HG03432 (cell line): Measurements from ENCODE around the gene TAF1B.

ENCODE experiments used
- ATAC-seq: cut with Tn5 transposase; IDR thresholded peaks from one replicate; pipeline ENCODE4 v1.9.1; 2021; ENCODE audit warnings: mild to moderate bottlenecking, moderate library complexity; ENCODE audit not compliant: unreplicated experiment

TAF1B gene

DNA sequence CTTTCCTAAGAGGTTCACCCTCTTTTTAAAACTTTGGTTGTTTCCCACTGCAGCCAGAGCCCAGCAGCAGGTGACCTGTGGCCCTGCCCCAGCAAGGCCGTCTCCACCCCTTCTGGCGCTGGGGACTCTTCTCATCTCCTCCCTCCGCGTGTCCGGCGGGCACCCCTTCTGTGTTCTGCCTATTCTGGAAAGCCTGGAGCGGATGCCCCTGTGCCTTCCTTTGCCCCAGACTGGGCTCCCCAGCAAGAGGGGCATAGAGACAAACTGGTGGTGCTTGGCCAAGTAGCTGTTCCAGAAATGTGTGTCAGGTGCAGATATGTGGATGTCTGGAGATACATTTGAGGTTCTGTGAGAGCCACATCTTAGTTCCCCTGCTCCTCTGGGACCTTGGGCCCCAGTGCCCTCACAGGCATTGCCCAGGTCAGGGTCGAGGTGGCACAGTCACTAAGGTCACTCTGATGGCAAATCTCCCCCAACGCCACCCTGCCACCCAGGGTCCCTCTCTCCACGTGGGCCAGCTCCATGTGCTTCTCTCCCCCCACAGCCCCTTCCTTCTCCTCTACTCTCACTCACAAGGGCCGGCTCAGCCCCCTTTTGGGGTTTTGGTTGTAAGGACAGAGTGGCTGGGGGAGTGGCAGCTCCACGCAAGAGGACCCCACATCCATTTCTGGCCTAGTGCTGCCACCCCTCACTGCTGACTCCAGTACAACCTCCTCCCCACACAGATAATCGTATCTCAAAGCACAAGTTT is 35.5 kb upstream of the TAF1B start:
- no peak for ATAC-seq

- no peak for ATAC-seq
These were observed 34.8 kb upstream of the TAF1B start for GRCh38 chr2:9808334-9809063.

DNA sequence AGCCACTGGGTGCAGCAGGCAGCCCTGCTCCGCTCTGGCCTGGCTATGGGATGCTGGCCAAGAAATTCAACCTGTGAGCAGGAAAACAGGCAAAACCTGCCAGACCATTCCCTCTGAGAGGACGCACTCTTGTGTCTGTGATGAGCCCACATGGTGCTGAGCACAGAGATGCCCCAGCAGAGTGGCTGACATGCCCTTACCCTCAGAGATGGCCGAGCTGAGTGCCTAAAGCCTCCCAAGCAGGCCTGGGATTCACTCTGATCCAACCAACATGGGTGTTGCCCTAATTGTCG is 34.3 kb upstream of the TAF1B start:
- ATAC-seq: no peak

DNA sequence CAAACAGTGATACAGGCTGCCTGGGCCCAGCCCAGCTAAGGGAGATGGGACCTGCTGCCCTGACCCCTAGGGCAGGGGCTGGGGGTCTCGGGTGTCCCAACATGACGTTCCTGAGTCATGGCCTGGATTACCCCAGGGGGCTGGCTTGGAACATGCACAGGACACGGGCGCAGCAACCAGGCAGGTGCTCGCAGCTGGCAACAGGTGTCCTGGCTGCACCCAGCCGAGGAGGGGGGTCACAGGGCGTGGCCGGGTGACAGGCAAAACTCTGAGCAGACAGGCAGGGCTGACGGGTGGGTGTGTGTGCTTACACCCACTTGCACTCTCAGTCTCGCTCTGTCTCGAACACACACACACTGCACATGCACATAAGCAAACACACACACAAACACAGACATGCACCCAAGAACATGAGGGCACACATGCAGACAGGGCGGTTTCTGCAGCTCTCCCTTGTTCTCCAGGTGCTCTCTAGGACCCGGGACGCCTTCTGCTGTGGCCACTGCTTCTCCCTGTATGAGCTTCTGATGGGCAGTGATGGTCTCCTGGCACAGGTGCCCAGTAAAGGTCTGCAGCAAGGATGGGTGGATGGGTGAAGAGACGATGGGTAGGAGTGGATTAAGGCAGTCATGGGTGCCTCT is 33.7 kb upstream of the TAF1B start:
- no peak for ATAC-seq

GRCh38 chr2:9811216-9811615 is 32.1 kb upstream of the TAF1B start:
- ATAC-seq: no peak

DNA sequence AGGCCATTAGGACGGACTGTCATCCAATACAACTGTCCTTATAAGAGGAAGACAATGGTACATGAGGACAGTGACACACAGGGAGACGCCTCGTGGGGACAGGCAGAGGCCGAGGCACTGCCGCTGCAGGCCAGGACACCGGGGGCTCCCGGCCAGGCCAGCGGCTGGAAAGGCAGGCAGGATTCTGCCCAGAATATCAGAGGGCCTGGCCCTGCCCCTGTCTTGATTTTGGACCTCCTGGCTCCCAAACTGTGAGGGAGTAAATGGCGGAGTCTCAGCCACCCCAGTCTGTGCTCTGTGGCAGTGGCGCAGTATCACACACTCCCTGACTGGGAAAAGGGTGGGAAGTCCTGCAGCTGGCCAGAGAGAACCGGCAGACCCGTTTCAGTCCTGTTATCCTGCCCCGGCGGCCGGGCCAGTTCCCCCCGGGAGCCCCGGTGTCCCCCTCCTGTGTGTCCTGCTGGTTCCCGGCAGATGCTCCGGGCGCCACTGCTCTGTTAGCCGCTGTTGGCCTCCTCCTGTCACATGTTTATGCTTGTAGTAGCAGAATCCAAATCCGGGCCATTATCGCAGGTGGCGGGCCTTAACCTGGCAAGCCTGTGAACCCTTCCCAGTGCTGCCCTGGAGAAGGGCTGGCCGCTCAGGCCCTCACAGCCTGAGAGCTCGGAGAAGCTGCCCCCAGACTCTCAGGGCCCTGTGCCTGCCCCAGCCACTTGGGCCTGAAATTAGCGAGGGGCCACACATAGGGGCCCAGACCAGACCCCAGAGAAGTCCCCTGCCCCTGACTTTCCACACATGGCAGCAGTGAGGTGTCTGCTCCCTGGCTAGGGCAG is 31.4 kb upstream of the TAF1B start:
- ATAC-seq: no peak

- no peak for ATAC-seq
These were observed 30.3 kb upstream of the TAF1B start for GRCh38 chr2:9812945-9813311.

GRCh38 chr2:9813312-9814128 is 29.8 kb upstream of the TAF1B start:
- ATAC-seq: peak; percentile 65

DNA sequence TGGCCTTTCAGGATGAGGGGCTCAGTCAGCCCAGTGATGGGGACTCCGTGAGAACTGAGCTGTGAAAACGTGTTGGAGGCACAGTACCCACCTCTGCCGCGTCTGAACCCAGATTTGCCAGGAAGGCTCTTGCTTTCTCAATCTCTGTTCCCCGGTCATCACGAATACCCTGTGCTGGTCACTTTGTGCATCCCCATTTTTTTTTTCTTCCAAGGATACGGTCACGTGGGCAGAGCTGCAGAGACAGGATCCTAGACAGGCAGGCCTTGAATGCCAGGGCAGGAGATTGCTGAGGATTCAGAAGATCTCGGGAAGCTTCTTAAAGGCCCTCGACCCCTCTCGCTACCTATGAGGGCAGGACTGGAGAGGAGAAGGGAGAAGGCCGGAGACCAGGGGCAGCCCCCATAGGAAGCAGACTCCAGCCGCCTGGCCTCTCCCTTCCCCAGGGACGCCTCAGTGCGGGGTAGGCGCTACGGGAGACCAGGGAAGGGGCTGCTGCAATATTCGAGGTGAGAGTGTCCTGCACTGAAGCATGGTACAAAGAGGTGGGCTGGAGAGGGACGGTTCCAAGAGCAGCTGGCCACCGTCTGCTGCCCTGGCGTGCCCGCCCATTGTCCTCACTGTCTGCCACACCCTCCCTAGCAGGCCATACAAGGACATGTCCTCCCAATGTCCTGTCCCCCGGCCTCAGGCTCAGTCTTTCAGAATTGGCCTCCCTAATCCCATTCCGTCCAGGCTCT is 29.0 kb upstream of the TAF1B start:
- no peak for ATAC-seq

DNA sequence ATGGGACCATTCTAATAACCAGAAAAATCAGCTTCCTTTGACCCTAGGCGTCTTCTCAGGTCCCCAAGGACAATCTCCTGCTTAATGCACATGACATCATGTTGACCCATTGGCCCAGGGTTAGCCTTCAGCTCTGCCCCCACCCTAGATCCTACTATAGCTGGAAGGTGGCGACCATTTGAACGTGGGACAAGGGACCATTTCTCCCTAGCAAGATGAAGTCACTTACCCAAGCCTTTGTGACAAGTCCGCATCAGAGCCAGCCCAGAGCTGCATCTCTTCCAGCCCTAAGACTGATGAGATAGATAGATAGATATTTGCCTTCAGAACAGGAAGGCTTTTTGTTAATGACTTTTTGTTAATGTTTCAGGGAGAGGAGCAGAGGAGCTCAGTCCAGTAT is 28.2 kb upstream of the TAF1B start:
- ATAC-seq: no peak

GRCh38 chr2:9815844-9816279 is 27.4 kb upstream of the TAF1B start:
- no peak for ATAC-seq

DNA sequence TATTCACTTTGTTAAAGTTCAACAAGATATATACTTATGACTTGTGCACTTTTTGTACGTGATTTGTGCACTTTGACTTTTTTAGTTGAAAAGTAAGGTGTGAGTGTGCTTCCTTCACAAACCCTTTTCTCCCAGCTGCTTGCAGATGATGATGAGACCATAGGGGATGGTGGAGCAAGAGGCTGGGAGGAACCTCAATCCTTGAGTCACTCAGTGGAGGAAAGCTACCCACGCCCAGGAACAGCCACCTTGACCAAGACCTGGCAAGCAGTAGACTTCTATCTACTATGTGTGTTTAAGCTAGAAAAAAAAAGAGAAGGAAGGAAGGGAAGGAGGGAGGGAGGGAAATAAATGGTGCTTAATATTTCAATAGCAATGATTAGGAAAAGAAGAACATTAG is 25.2 kb upstream of the TAF1B start:
- ATAC-seq: no peak

DNA sequence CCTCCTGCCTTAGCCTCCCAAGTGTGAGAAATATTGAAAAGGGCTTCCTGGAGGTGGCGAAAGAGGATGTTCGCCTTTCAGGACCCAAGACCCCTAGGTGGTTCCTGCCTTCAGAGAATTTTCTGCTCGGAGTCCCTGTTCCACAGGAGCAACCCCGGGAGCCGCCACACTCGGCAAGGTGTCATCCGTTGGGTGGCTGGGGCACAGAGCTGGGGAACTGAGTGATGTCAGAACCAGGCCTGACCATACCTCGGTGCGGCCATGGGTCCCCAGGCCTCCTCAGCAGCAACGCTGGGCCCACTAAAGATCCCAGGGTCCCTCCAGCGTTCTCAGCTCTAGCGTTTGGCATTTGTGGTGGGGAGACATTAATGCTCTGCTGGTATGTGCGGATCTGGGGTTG is 23.7 kb upstream of the TAF1B start:
- no peak for ATAC-seq

- no peak for ATAC-seq
These were observed 23.0 kb upstream of the TAF1B start for GRCh38 chr2:9820020-9820973.

DNA sequence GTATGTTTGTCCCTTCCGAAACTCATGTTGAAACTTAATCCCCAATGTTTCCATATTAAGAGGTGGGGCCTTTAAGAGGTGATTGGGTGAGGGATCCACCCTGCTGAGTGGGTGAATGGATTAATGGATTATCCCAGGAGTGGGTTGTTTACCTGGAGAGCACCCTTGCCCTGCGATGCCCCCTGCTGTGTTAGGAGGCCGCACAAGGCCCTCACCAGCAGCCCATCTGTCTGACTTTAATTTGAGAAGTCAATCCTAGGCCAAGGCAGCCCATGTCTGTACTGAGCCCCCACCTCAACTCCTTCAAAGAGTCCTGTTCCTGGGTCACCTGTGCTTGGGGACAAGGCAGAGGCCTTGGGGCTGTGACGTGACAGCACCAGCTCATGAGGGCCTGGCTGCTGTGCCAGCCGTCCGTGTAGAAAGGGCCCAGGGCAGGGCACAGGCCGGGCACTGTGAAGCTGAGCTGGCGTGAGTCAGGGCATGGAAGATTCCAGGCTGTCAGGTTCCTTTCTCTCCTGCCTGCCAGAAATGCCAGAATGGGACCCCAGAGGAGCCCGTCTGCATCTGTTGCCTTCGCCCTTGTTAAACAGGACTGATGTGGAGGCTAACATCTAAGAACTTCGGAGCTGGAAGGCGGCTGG is 21.3 kb upstream of the TAF1B start:
- no peak for ATAC-seq

GRCh38 chr2:9824441-9824840 is 18.8 kb upstream of the TAF1B start:
- ATAC-seq: no peak

- ATAC-seq: no peak
These were observed 18.1 kb upstream of the TAF1B start for GRCh38 chr2:9824956-9825720.

DNA sequence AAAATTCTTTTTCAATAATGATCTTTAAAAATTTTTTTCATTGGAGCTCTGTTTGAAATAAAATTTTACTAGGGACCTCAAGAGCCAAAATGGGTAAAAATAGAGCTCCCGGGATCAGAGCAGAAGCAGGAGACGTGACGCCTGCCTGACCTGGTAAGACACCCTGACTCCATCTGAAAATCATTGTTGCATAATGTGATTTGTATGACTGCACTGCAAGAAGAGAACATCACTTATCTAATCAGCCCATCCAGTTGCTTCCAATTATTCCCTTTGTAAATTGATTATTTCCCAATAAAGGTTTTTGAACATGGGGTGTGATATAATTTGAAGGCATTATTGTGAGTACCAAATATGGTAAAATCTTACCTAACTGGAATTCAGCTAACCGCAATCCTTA is 17.1 kb upstream of the TAF1B start:
- no peak for ATAC-seq
